A549 (cell line): ENCODE measurements around the gene FAM221B. TPM values are rescaled to one million over a fixed set of nuclear protein-coding genes. Genes with fewer than 3 reads are reported as not detected.

Source experiments
- ATAC-seq, 2 experiments: fragments of 200-7000 bp in 1 of 2; fragments of >200 bp in 1 of 2; cut with Nextera tagmentation in 1 of 2; cut with Tn5 transposase in 1 of 2; 3 replicates each; pipeline versions ENCODE4 v1.8.0 to v1.9.1; 2018 to 2020; ENCODE audit warnings: mild to moderate bottlenecking in 1 of 2, moderate library complexity in 1 of 2
- CTCF ChIA-PET: fragments of 300-600 bp; sonication (Branson Sonifier 250); formaldehyde crosslinking; extraction: SDS; loops from one replicate; lab custom pipeline; 2021; ENCODE audit warnings: antibody characterized with exemption, inconsistent platforms; lab: Yijun Ruan, JAX
- POLR2A ChIA-PET: fragments of 350-600 bp; formaldehyde crosslinking; extraction: SDS; loops from one replicate; lab custom pipeline; 2021; ENCODE audit warnings: antibody characterized with exemption, inconsistent platforms; lab: Yijun Ruan, JAX
- DNase-seq, 2 experiments: peaks; one replicate each; pipeline versions ENCODE4 v3.0.0 to v3.0.0-alpha.2; 2011 to 2016; ENCODE audit warnings: low read depth in 1 of 2, low spot score in 1 of 2
- FAIRE-seq: peaks from 2 replicates; lab custom pipeline; 2011; peaks lifted over from hg19 to GRCh38; lab: Jason Lieb, UNC
- H3K27ac ChIP-seq, 2 experiments: fragments of >200 bp; sonication (Bioruptor Twin); formaldehyde crosslinking; 3 replicates each; pipeline ENCODE4 v1.5.1; 2016 to 2017
- H3K4me1 ChIP-seq: fragments of >200 bp; sonication (Bioruptor Twin); formaldehyde crosslinking; 3 replicates; pipeline ENCODE4 v1.6.1; 2016
- H3K4me2 ChIP-seq: fragments of >200 bp; sonication (Bioruptor Twin); formaldehyde crosslinking; 3 replicates; pipeline ENCODE4 v1.6.1; 2016
- H3K4me3 ChIP-seq: fragments of >200 bp; sonication (Bioruptor Twin); formaldehyde crosslinking; 3 replicates; pipeline ENCODE4 v1.5.1; 2016
- H3K9me3 ChIP-seq: fragments of >200 bp; sonication (Bioruptor Twin); formaldehyde crosslinking; 3 replicates; pipeline ENCODE4 v1.6.1; 2016
- BCL3 ChIP-seq: fragments of >200 bp; sonication (Bioruptor Twin); formaldehyde crosslinking; IDR thresholded peaks from 3 replicates; pipeline ENCODE4 v1.6.1; 2016
- BHLHE40 ChIP-seq: IDR thresholded peaks from 2 replicates; pipeline ENCODE4 v1.6.1; 2012; ENCODE audit warnings: low read depth, low read length, inconsistent platforms
- CHD4 ChIP-seq: fragments of 200-600 bp; sonication (generic); IDR thresholded peaks from 2 replicates; pipeline ENCODE4 v1.6.1; 2016; ENCODE audit warnings: antibody characterized with exemption, mild to moderate bottlenecking, borderline replicate concordance
- E2F6 ChIP-seq: IDR thresholded peaks from 2 replicates; pipeline ENCODE4 v1.6.1; 2012; ENCODE audit warnings: low read depth, borderline replicate concordance
- EHF ChIP-seq: fragments of 250-450 bp; sonication (Bioruptor Pico); IDR thresholded peaks from 2 replicates; pipeline ENCODE4 v1.5.0; 2020; ENCODE audit warnings: mild to moderate bottlenecking
- EHMT2 ChIP-seq: fragments of 200-600 bp; sonication (generic); IDR thresholded peaks from 2 replicates; pipeline ENCODE4 v1.6.1; 2016; ENCODE audit warnings: antibody characterized with exemption, low read depth, mild to moderate bottlenecking, moderate library complexity
- ELK1 ChIP-seq: fragments of 150-350 bp; IDR thresholded peaks from 2 replicates; pipeline ENCODE4 v1.6.1; 2014; ENCODE audit warnings: low read depth, mild to moderate bottlenecking, low read length
- ESRRA ChIP-seq: fragments of 150-350 bp; IDR thresholded peaks from 2 replicates; pipeline ENCODE4 v1.6.1; 2014; ENCODE audit warnings: mild to moderate bottlenecking, low read length, borderline replicate concordance
- HDAC2 ChIP-seq: fragments of 200-600 bp; sonication (generic); IDR thresholded peaks from 2 replicates; pipeline ENCODE4 v1.6.1; 2016
- HEYL ChIP-seq: fragments of 250-450 bp; sonication (Bioruptor Pico); IDR thresholded peaks from 2 replicates; pipeline ENCODE4 v1.8.0; 2021; ENCODE audit warnings: mild to moderate bottlenecking, moderate library complexity
- HOXA7 ChIP-seq: fragments of 250-450 bp; sonication (Bioruptor Pico); IDR thresholded peaks from 2 replicates; pipeline ENCODE4 v1.5.0; 2020; ENCODE audit warnings: mild to moderate bottlenecking, moderate library complexity
- HOXB5 ChIP-seq: fragments of 250-450 bp; sonication (Bioruptor Pico); IDR thresholded peaks from 2 replicates; pipeline ENCODE4 v1.5.0; 2020; ENCODE audit warnings: mild to moderate bottlenecking, moderate library complexity
- KDM5A ChIP-seq: fragments of 200-600 bp; sonication (generic); IDR thresholded peaks from 2 replicates; pipeline ENCODE4 v1.6.1; 2016; ENCODE audit warnings: antibody characterized with exemption, mild to moderate bottlenecking
- POLR2A ChIP-seq: IDR thresholded peaks from 2 replicates; pipeline ENCODE4 v1.6.1; 2012; ENCODE audit warnings: mild to moderate bottlenecking, low read length
- POLR2AphosphoS2 ChIP-seq: conservative IDR thresholded peaks from 2 replicates; pipeline ENCODE4 v1.6.1; 2012; ENCODE audit warnings: low read length, improper control_type of control experiment, inconsistent platforms
- RAD21 ChIP-seq, 2 experiments: fragments of >200 bp in 1 of 2; sonication (Bioruptor Twin) in 1 of 2; formaldehyde crosslinking in 1 of 2; IDR thresholded peaks in 1 of 2; conservative IDR thresholded peaks in 1 of 2; 2 replicates in 1 of 2; 3 replicates in 1 of 2; pipeline ENCODE4 v1.6.1; 2012 to 2018; ENCODE audit warnings: inconsistent platforms in 1 of 2
- RARB ChIP-seq: fragments of 250-450 bp; sonication (Bioruptor Pico); IDR thresholded peaks from 2 replicates; pipeline ENCODE4 v1.8.0; 2021; ENCODE audit warnings: mild to moderate bottlenecking, moderate library complexity
- RCOR1 ChIP-seq: fragments of 150-350 bp; IDR thresholded peaks from 2 replicates; pipeline ENCODE4 v1.6.1; 2014; ENCODE audit warnings: antibody characterized with exemption, low read length, low read depth
- RFX5 ChIP-seq: fragments of 450-650 bp; IDR thresholded peaks from 2 replicates; pipeline ENCODE4 v1.7.1; 2014; ENCODE audit warnings: antibody characterized with exemption, mild to moderate bottlenecking, moderate library complexity
- TFCP2L1 ChIP-seq: fragments of 250-450 bp; sonication (Bioruptor Pico); IDR thresholded peaks from 2 replicates; pipeline ENCODE4 v1.5.0; 2021; ENCODE audit warnings: mild to moderate bottlenecking
- ZC3H11A ChIP-seq: fragments of 450-650 bp; IDR thresholded peaks from 2 replicates; pipeline ENCODE4 v1.6.1; 2014; ENCODE audit warnings: antibody characterized with exemption, mild to moderate bottlenecking
- ZFP36 ChIP-seq: fragments of 450-650 bp; IDR thresholded peaks from 2 replicates; pipeline ENCODE4 v1.6.1; 2014; ENCODE audit warnings: borderline replicate concordance; ENCODE audit not compliant: partially characterized antibody
- WGBS: methylation state at CpG from one replicate; pipeline ENCODE4 v1.1.6; 2017; ENCODE audit errors: missing lambda C conversion rate; 5-methylcytosine and 5-hydroxymethylcytosine counted together
- polyA plus RNA-seq, 4 experiments: library from polyadenylated mRNA; depleted of rRNA in 3 of 4; stranded (reverse); fragments of >200 nt; fragmentation: RNase III in 1 of 4; extraction: RNeasy Plus Mini Kit Qiagen cat#74134 plus additional on column Dnase treatment in 1 of 4; gene quantifications; 2 replicates in 3 of 4; 3 replicates in 1 of 4; pipeline ENCODE4 v1.2.3, GENCODE V29; 2011 to 2017

FAM221B gene
- polyA plus RNA-seq, 2 of the 4 experiments (the other 2 are of a cell fraction), result not detected

- H3K4me2 ChIP-seq, result no peak overlapping the region
- ATAC-seq (no peak), FAIRE-seq (no peak), DNase-seq (no peak)
- ChIA-PET POLR2A (no interaction called here), CTCF (interaction anchor here (0.8 to 4.3 kb wide), 6 partner anchors 10 to 100 kb away, joined by 3 to 19 read pairs (median 9); no protein-coding TSS in a partner anchor)
- H3K27ac ChIP-seq, result no peak overlapping the region
- H3K9me3 ChIP-seq, result no peaks in the 10 kb centered on the region
- H3K4me3 ChIP-seq, result no peak overlapping the region
- TF ChIP-seq RCOR1, result no peak
- no peak for TF ChIP-seq HEYL (CRISPR knock-in tag)
- no peak for TF ChIP-seq EHMT2
- no peak for TF ChIP-seq HDAC2
- TF ChIP-seq BHLHE40, result no peak
- no peak for TF ChIP-seq TFCP2L1
- no peak for TF ChIP-seq ESRRA
- no peak for TF ChIP-seq ELK1
- TF ChIP-seq HOXA7 (CRISPR knock-in tag), result no peak
- TF ChIP-seq BCL3, result no peak
- TF ChIP-seq E2F6, result no peak
- peaks cover 13% of the 10 kb centered on the region for H3K4me1 ChIP-seq
- 92% methylated on average over 49 of the region's 53 CpGs for WGBS
These were observed 17.6 kb upstream of the FAM221B start for GRCh38 chr9:35845824-35846771.

GRCh38 chr9:35844628-35845270 lies 16.2 kb upstream of the FAM221B start:
- FAIRE-seq (no peak), DNase-seq (peak in 1 of 2 experiments; percentile 56), ATAC-seq (peak in 1 of 2 experiments; percentile 55; a peak in 3 of 6 replicates)
- Histone ChIP-seq H3K4me3 (no peak overlapping the region), H3K27ac (no peak overlapping the region), H3K4me2 (peak overlapping the region; percentile 31; the same call in 2 of the 3 replicates), H3K4me1 (peaks cover 13% of the 10 kb centered on the region), H3K9me3 (no peaks in the 10 kb centered on the region)
- POLR2A ChIA-PET, result no interaction called here
- TF ChIP-seq ELK1 (no peak), CHD4 (no peak), RAD21 (conservative IDR thresholded peaks at IDR 0.05 in 1 of 2, IDR thresholded peaks at IDR 0.05 in 1 of 2) (no peak), RFX5 (no peak), HOXA7 (CRISPR knock-in tag) (no peak), POLR2AphosphoS2 (no peak), TFCP2L1 (no peak), RARB (CRISPR knock-in tag) (no peak), EHF (CRISPR knock-in tag) (no peak), HDAC2 (no peak), KDM5A (no peak), HOXB5 (CRISPR knock-in tag) (no peak), ZC3H11A (no peak), ZFP36 (no peak), POLR2A (no peak)
- WGBS, result 61% methylated on average over 7 of the region's 7 CpGs
- CTCF ChIA-PET, result interaction anchor here (0.7 to 4.3 kb wide), 8 partner anchors 11 to 101 kb away, joined by 3 to 19 read pairs (median 4); no protein-coding TSS in a partner anchor
